ENCODE measurements around the gene LRMDA. TPM values are rescaled to one million over a fixed set of nuclear protein-coding genes. Genes with fewer than 3 reads are reported as not detected.

Gene LRMDA
- total and polyA plus RNA-seq, 2 donors (not counting 1 experiment from before 2014, with no cell fraction given): 0.12 TPM; not detected in 1

- H2AFZ ChIP-seq (ENCODE audit: insufficient read depth, low read depth, low read length, poor library complexity, severe bottlenecking): no peak overlapping the region
- intact Hi-C loops (cut with micrococcal nuclease): no loop called here
- H3K79me2 ChIP-seq (ENCODE audit: control insufficient read depth, insufficient read depth, low read length): no peaks in the 10 kb centered on the region
- ATAC-seq (ENCODE audit: low read depth): no peak
- H3K4me1 Mint-ChIP-seq: no peaks in the 10 kb centered on the region
- peaks cover 2% of the 10 kb centered on the region for H3K9me3 Mint-ChIP-seq (ENCODE audit: insufficient read depth)
- H3K4me3 ChIP-seq (ENCODE audit: control extremely low read depth in 1 of 5, extremely low read depth in 1 of 5, insufficient read depth in 1 of 5, low read depth in 2 of 5, low read length in 4 of 5): no peak overlapping the region
- no peak overlapping the region for H3K9ac ChIP-seq (ENCODE audit: low read length)
- no peaks in the 10 kb centered on the region for H3K4me1 ChIP-seq (ENCODE audit: control insufficient read depth in 2 of 2, insufficient read depth in 2 of 2, low read length in 2 of 2)
- H3K4me2 ChIP-seq (replicated peaks; ENCODE audit: low read depth, low read length, poor library complexity, severe bottlenecking): no peak overlapping the region
- ChIA-PET CTCF (no interaction called here), POLR2A (no interaction called here)
- TF ChIP-seq EZH2 (IDR thresholded peaks at IDR 0.05; ENCODE audit: borderline replicate concordance, insufficient read depth, low read depth, low read length, poor library complexity, severe bottlenecking) (no peak), CTCF (IDR thresholded peaks at IDR 0.05) (no peak)
- H3K27me3 ChIP-seq (replicated peaks in 1 of 4; ENCODE audit: control extremely low read depth in 1 of 4, control insufficient read depth in 3 of 4, insufficient read depth in 4 of 4, low read length in 3 of 4): no peaks in the 10 kb centered on the region
- H3K4me3 Mint-ChIP-seq: no peak overlapping the region
- H4K20me1 ChIP-seq (ENCODE audit: control insufficient read depth, insufficient read depth, low read length, poor library complexity, severe bottlenecking): no peaks in the 10 kb centered on the region
- no peak for DNase-seq
- no peaks in the 10 kb centered on the region for H3K36me3 ChIP-seq (replicated peaks in 1 of 2; ENCODE audit: control extremely low read depth in 1 of 2, control insufficient read depth in 1 of 2, extremely low read depth in 1 of 2, insufficient read depth in 2 of 2, low read length in 1 of 2)
- WGBS (ENCODE audit: insufficient coverage): no CpG with 5 or more reads among the region's 1 CpG
- no peaks in the 10 kb centered on the region for H3K9me3 ChIP-seq (ENCODE audit: control extremely low read depth in 1 of 3, control insufficient read depth in 2 of 3, insufficient read depth in 1 of 3, low read length in 2 of 3)
- no peak overlapping the region for H3K27ac Mint-ChIP-seq
- no peak overlapping the region for H3K27ac ChIP-seq (ENCODE audit: low read length in 2 of 2)
- H3K27me3 Mint-ChIP-seq: no peaks in the 10 kb centered on the region
Observed at GRCh38 chr10:76255241-76255640, 823.8 kb downstream of the LRMDA start.

DNA sequence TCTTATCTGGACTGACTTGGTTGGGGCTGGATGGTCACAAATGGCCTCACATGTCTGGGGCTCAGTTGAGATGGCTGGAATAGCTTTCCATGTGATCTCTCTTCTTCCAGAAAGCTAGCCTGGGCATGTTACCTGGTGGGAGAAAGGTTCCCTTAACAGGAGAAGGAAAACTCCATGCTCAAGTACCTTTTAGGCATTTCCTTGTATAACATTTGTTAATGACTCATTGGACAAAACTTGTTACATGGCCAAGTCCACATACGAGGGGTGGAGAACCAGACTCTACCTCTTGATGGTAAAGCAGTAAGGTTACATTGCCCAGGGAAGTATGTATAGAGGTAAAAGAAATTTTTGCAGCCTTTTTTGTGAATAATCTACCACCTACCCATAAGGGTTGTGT, 826.4 kb downstream of the LRMDA start:
- ATAC-seq (ENCODE audit: low read depth) (no peak), DNase-seq (no peak)
- H2AFZ ChIP-seq (ENCODE audit: insufficient read depth, low read depth, low read length, poor library complexity, severe bottlenecking): no peak overlapping the region
- H3K9ac ChIP-seq (ENCODE audit: low read length): no peak overlapping the region
- peaks cover 0 to 6% (median 4%) of the 10 kb centered on the region in 3 donors for H3K9me3 ChIP-seq (ENCODE audit: control extremely low read depth in 1 of 3, control insufficient read depth in 2 of 3, insufficient read depth in 1 of 3, low read length in 2 of 3)
- no peak overlapping the region for H3K4me3 ChIP-seq (ENCODE audit: control extremely low read depth in 1 of 5, extremely low read depth in 1 of 5, insufficient read depth in 1 of 5, low read depth in 2 of 5, low read length in 4 of 5)
- WGBS (ENCODE audit: insufficient coverage): no CpG with 5 or more reads among the region's 1 CpG
- H3K36me3 ChIP-seq (replicated peaks in 1 of 2; ENCODE audit: control extremely low read depth in 1 of 2, control insufficient read depth in 1 of 2, extremely low read depth in 1 of 2, insufficient read depth in 2 of 2, low read length in 1 of 2): no peaks in the 10 kb centered on the region
- Mint-ChIP-seq H3K27me3 (no peaks in the 10 kb centered on the region), H3K4me1 (no peaks in the 10 kb centered on the region), H3K4me3 (no peak overlapping the region), H3K27ac (no peak overlapping the region), H3K9me3 (ENCODE audit: insufficient read depth) (peaks cover 2% of the 10 kb centered on the region)
- H3K4me1 ChIP-seq (ENCODE audit: control insufficient read depth in 2 of 2, insufficient read depth in 2 of 2, low read length in 2 of 2): no peaks in the 10 kb centered on the region
- no peak overlapping the region for H3K27ac ChIP-seq (ENCODE audit: low read length in 2 of 2)
- no peaks in the 10 kb centered on the region for H4K20me1 ChIP-seq (ENCODE audit: control insufficient read depth, insufficient read depth, low read length, poor library complexity, severe bottlenecking)
- ChIA-PET POLR2A (no interaction called here), CTCF (no interaction called here)
- H3K27me3 ChIP-seq (replicated peaks in 1 of 4; ENCODE audit: control extremely low read depth in 1 of 4, control insufficient read depth in 3 of 4, insufficient read depth in 4 of 4, low read length in 3 of 4): no peaks in the 10 kb centered on the region
- no peaks in the 10 kb centered on the region for H3K79me2 ChIP-seq (ENCODE audit: control insufficient read depth, insufficient read depth, low read length)
- H3K4me2 ChIP-seq (replicated peaks; ENCODE audit: low read depth, low read length, poor library complexity, severe bottlenecking): no peak overlapping the region
- intact Hi-C loops (cut with micrococcal nuclease): no loop called here
- no peak for TF ChIP-seq EZH2 (IDR thresholded peaks at IDR 0.05; ENCODE audit: borderline replicate concordance, insufficient read depth, low read depth, low read length, poor library complexity, severe bottlenecking)
- TF ChIP-seq CTCF (IDR thresholded peaks at IDR 0.05): no peak
